Caco-2 (cell line): Measurements from ENCODE around the gene SOX1. TPM values are rescaled to one million over a fixed set of nuclear protein-coding genes. Genes with fewer than 3 reads are reported as not detected.

ENCODE experiments used
- BruUV-seq: library from RNA; stranded (reverse); fragments of 400-500 nt; replicated peaks from 2 replicates; lab custom pipeline; 2021; lab: Mats Ljungman, UMichigan
- CTCF ChIA-PET: fragments of 300-600 bp; sonication (Branson Sonifier 250); formaldehyde crosslinking; loops from one replicate; lab custom pipeline; 2022; ENCODE audit warnings: antibody characterized with exemption; lab: Charles Lee
- POLR2A ChIA-PET: fragments of 300-600 bp; sonication (Branson Sonifier 250); formaldehyde crosslinking; loops from one replicate; lab custom pipeline; 2022; ENCODE audit warnings: antibody characterized with exemption; lab: Charles Lee
- DNase-seq, 2 experiments: peaks; one replicate each; pipeline versions ENCODE4 v3.0.0 to v3.0.0-alpha.2; 2020 to 2022
- H3K27me3 ChIP-seq: replicated peaks from 2 replicates; pipeline ENCODE4 v1.6.0; 2011; ENCODE audit warnings: low read length; ENCODE audit not compliant: control insufficient read depth, insufficient read depth
- H3K36me3 ChIP-seq: 2 replicates; pipeline ENCODE4 v1.5.1; 2011; ENCODE audit warnings: low read length; ENCODE audit not compliant: control insufficient read depth, insufficient read depth
- H3K4me1 ChIP-seq: fragments of 250-450 bp; sonication (Bioruptor Pico); 2 replicates; pipeline ENCODE4 v1.5.1; 2020; ENCODE audit warnings: mild to moderate bottlenecking
- H3K4me3 ChIP-seq: 2 replicates; pipeline ENCODE4 v1.5.1; 2011; ENCODE audit warnings: low read depth, mild to moderate bottlenecking, control low read depth, low read length
- H3K9me3 ChIP-seq: fragments of 250-450 bp; sonication (Bioruptor Pico); 2 replicates; pipeline ENCODE4 v1.5.1; 2020; ENCODE audit warnings: mild to moderate bottlenecking, moderate library complexity
- H3K27ac Mint-ChIP-seq: one replicate; pipeline ENCODE4 v1.8.0; 2022; ENCODE audit warnings: mixed read lengths; ENCODE audit not compliant: unreplicated experiment
- H3K27me3 Mint-ChIP-seq: one replicate; pipeline ENCODE4 v1.8.0; 2022; ENCODE audit warnings: mixed read lengths; ENCODE audit not compliant: insufficient read depth, unreplicated experiment
- H3K36me3 Mint-ChIP-seq: one replicate; pipeline ENCODE4 v1.8.0; 2022; ENCODE audit warnings: mild to moderate bottlenecking, mixed read lengths; ENCODE audit not compliant: insufficient read depth, unreplicated experiment
- H3K4me1 Mint-ChIP-seq: one replicate; pipeline ENCODE4 v1.8.0; 2022; ENCODE audit warnings: low read depth, mixed read lengths; ENCODE audit not compliant: unreplicated experiment
- H3K4me3 Mint-ChIP-seq: one replicate; pipeline ENCODE4 v1.8.0; 2022; ENCODE audit warnings: mild to moderate bottlenecking, moderate library complexity, mixed read lengths; ENCODE audit not compliant: unreplicated experiment
- H3K9me3 Mint-ChIP-seq: one replicate; pipeline ENCODE4 v1.8.0; 2022; ENCODE audit warnings: mixed read lengths; ENCODE audit not compliant: unreplicated experiment
- intact Hi-C: fragments of 100-400 bp; cut with micrococcal nuclease; formaldehyde crosslinking; loops from one replicate; pipeline ENCODE4 v1.10.0; 2022; ENCODE audit not compliant: unreplicated experiment
- total RNA-seq: library from RNA; stranded (reverse); gene quantifications from 2 replicates; pipeline ENCODE4 v1.2.3, GENCODE V29; 2022
- TF ChIP-seq, protein P1 (sequence below), 2 experiments: fragments of 200-600 bp in 1 of 2; IDR thresholded peaks; 1 replicate in 1 of 2; 2 replicates in 1 of 2; pipeline versions ENCODE4 v1.5.1 to v1.8.0; 2011 to 2022; ENCODE audit warnings: antibody characterized with exemption in 1 of 2, control low read depth in 1 of 2, inconsistent platforms in 1 of 2, low read depth in 1 of 2, low read length in 1 of 2, mild to moderate bottlenecking in 1 of 2, moderate library complexity in 1 of 2; ENCODE audit not compliant: insufficient read depth in 1 of 2, severe bottlenecking in 1 of 2, unreplicated experiment in 1 of 2

SOX1 gene
- total RNA-seq, 1 experiment from 2014 or later: 1.7 TPM

DNA sequence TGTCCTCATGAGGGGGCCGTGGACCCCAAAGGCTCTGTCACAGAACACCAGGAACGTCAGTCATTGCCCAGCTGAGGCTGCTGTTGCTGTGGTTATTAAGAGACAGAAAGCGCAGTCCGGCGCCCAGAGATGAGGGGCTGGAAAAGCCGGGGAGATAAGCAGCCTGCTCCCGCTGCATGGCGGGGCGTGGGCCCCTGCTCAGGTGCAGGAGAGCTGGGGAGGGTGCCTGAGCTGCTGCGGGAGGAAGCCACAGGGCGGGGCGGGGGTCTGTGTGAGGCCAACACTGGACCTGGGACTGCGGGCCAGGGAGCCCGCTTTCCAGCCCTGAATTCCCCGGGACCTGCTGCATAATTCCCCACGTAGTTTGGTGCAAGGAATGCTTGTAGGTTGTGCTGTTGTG, 11.3 kb downstream of the SOX1 start:
- Mint-ChIP-seq H3K36me3 (no peaks in the 10 kb centered on the region), H3K4me3 (no peak overlapping the region), H3K27ac (no peak overlapping the region), H3K4me1 (no peaks in the 10 kb centered on the region), H3K27me3 (peaks cover 7% of the 10 kb centered on the region), H3K9me3 (no peaks in the 10 kb centered on the region)
- no peaks in the 10 kb centered on the region for H3K4me1 ChIP-seq
- ChIA-PET POLR2A (no interaction called here), CTCF (no interaction called here)
- H3K9me3 ChIP-seq: 0 out of 2 replicates have a peak, but pooled peaks cover under 1% of the 10 kb centered on the region
- no TSS peak for BruUV-seq
- intact Hi-C loops: no loop called here
- TF ChIP-seq, protein P1, sequence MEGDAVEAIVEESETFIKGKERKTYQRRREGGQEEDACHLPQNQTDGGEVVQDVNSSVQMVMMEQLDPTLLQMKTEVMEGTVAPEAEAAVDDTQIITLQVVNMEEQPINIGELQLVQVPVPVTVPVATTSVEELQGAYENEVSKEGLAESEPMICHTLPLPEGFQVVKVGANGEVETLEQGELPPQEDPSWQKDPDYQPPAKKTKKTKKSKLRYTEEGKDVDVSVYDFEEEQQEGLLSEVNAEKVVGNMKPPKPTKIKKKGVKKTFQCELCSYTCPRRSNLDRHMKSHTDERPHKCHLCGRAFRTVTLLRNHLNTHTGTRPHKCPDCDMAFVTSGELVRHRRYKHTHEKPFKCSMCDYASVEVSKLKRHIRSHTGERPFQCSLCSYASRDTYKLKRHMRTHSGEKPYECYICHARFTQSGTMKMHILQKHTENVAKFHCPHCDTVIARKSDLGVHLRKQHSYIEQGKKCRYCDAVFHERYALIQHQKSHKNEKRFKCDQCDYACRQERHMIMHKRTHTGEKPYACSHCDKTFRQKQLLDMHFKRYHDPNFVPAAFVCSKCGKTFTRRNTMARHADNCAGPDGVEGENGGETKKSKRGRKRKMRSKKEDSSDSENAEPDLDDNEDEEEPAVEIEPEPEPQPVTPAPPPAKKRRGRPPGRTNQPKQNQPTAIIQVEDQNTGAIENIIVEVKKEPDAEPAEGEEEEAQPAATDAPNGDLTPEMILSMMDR (IDR thresholded peaks at IDR 0.05; ENCODE audit: insufficient read depth in 1 of 2, low read depth in 1 of 2, low read length in 1 of 2, severe bottlenecking in 1 of 2, unreplicated experiment in 1 of 2): no peak
- DNase-seq: no peak
- H3K4me3 ChIP-seq: no peak overlapping the region
- H3K36me3 ChIP-seq: no peaks in the 10 kb centered on the region
- H3K27me3 ChIP-seq: peaks cover 2% of the 10 kb centered on the region

DNA sequence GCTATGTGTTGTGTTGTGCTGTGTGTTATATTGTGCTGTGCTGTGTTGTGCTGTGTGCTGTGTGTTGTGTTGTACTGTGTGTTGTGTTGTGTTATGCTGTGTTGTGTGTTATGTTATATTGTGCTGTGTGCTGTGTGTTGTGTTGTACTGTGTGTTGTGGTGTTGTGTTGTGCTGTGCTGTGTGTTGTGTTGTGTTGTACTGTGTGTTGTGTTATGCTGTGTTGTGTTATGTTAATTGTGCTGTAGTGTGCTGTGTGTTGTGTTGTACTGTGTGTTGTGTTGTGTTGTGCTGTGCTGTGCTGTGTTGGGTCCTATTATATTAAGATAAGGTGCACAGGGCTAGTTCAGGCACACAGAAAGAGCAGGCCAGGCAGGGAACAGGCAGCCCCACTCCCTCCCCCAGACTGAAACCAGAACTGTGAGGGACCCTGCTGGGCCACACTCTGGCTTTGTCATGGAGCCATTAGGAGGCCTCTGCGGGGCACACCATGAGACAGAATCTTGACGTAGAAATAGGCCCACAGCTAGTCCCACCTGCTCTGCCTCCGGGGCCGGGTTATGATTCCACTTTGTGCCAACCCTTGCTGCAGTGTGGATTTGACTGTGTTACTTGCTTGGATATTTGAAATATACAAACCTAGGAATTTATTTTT, 12.1 kb downstream of the SOX1 start:
- Histone ChIP-seq H3K4me1 (no peaks in the 10 kb centered on the region), H3K4me3 (no peak overlapping the region), H3K27me3 (peaks cover 2% of the 10 kb centered on the region), H3K36me3 (no peaks in the 10 kb centered on the region), H3K9me3 (peaks cover 8% of the 10 kb centered on the region; the same call in 1 of the 2 replicates)
- no peak for DNase-seq
- H3K27ac Mint-ChIP-seq: no peak overlapping the region
- POLR2A ChIA-PET: no interaction called here
- TF ChIP-seq, protein P1 (IDR thresholded peaks at IDR 0.05; ENCODE audit: insufficient read depth in 1 of 2, low read depth in 1 of 2, low read length in 1 of 2, severe bottlenecking in 1 of 2, unreplicated experiment in 1 of 2): no peak
- CTCF ChIA-PET: no interaction called here
- H3K4me3 Mint-ChIP-seq: no peak overlapping the region
- no TSS peak for BruUV-seq
- H3K36me3 Mint-ChIP-seq: no peaks in the 10 kb centered on the region
- H3K27me3 Mint-ChIP-seq: peaks cover 3% of the 10 kb centered on the region
- H3K9me3 Mint-ChIP-seq: peaks cover 6% of the 10 kb centered on the region
- intact Hi-C loops: no loop called here
- no peaks in the 10 kb centered on the region for H3K4me1 Mint-ChIP-seq

DNA sequence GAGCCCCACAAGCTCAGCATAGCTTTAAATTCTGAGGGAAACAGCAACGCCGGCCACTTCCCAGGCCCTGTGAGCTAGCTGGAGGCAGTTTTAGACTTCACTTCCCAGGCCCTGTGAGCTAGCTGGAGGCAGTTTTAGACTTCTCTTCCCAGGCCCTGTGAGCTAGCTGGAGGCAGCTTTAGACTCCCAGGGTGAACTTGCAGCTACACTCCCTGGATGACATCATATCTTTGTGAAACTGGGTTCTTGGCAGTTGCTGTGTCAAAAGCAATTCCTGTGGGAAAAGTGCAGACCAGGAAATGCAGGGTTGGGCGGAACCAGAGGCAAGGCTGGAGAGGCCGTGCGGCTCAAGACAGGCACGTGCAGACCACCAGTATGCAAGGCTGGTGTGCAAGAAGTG, 12.7 kb downstream of the SOX1 start:
- ChIA-PET POLR2A (no interaction called here), CTCF (no interaction called here)
- BruUV-seq: no TSS peak
- H3K27me3 Mint-ChIP-seq: peaks cover 3% of the 10 kb centered on the region
- no peak overlapping the region for H3K4me3 Mint-ChIP-seq
- Histone ChIP-seq H3K27me3 (peaks cover 2% of the 10 kb centered on the region), H3K9me3 (peaks cover 15% of the 10 kb centered on the region; the same call in 1 of the 2 replicates), H3K4me1 (no peaks in the 10 kb centered on the region), H3K36me3 (no peaks in the 10 kb centered on the region), H3K4me3 (no peak overlapping the region)
- DNase-seq: no peak
- intact Hi-C loops: no loop called here
- H3K36me3 Mint-ChIP-seq: no peaks in the 10 kb centered on the region
- TF ChIP-seq, protein P1 (IDR thresholded peaks at IDR 0.05; ENCODE audit: insufficient read depth in 1 of 2, low read depth in 1 of 2, low read length in 1 of 2, severe bottlenecking in 1 of 2, unreplicated experiment in 1 of 2): no peak
- H3K4me1 Mint-ChIP-seq: no peaks in the 10 kb centered on the region
- peaks cover 12% of the 10 kb centered on the region for H3K9me3 Mint-ChIP-seq
- no peak overlapping the region for H3K27ac Mint-ChIP-seq
